GM12878 (cell line): ENCODE results near the gene HYAL1. TPM values are rescaled to one million over a fixed set of nuclear protein-coding genes. Genes with fewer than 3 reads are reported as not detected.

Experiments
- ATAC-seq: fragments of 200-7000 bp; cut with Tn5 transposase; 3 replicates; pipeline ENCODE4 v1.9.1; 2020; ENCODE audit warnings: mild to moderate bottlenecking, moderate library complexity
- BruUV-seq: library from RNA; stranded (reverse); fragments of 400-500 nt; replicated peaks from 2 replicates; lab custom pipeline; 2021; lab: Mats Ljungman, UMichigan
- CTCF ChIA-PET: fragments of 300-600 bp; sonication (Branson Sonifier 250); formaldehyde crosslinking; extraction: SDS; loops from one replicate; lab custom pipeline; 2021; ENCODE audit warnings: inconsistent platforms; lab: Yijun Ruan, JAX
- POLR2A ChIA-PET: fragments of 350-600 bp; formaldehyde crosslinking; extraction: SDS; loops from one replicate; lab custom pipeline; 2021; ENCODE audit warnings: inconsistent platforms; lab: Charles Lee
- RAD21 ChIA-PET: fragments of 300-600 bp; sonication (Branson Sonifier 250); formaldehyde crosslinking; loops from one replicate; lab custom pipeline; 2023; ENCODE audit warnings: antibody characterized with exemption; ENCODE audit not compliant: unreplicated experiment; lab: Charles Lee
- SMC1A ChIA-PET: fragments of 300-600 bp; sonication (Branson Sonifier 250); formaldehyde crosslinking; loops from one replicate; lab custom pipeline; 2023; ENCODE audit not compliant: unreplicated experiment, uncharacterized antibody; lab: Charles Lee
- DNase-seq: peaks from one replicate; pipeline ENCODE4 v3.0.0-alpha.2; 2011; ENCODE audit warnings: low read depth, low spot score
- FAIRE-seq: peaks from 3 replicates; lab custom pipeline; 2011; peaks lifted over from hg19 to GRCh38; lab: Jason Lieb, UNC
- H2AFZ ChIP-seq: 2 replicates; pipeline ENCODE4 v1.6.0; 2011; ENCODE audit warnings: low read depth, low read length, control low read depth; ENCODE audit not compliant: control insufficient read depth
- H3K27ac ChIP-seq: 2 replicates; pipeline ENCODE4 v1.5.1; 2011; ENCODE audit warnings: control low read depth; ENCODE audit not compliant: control insufficient read depth, insufficient read depth
- H3K27me3 ChIP-seq, 2 experiments: replicated peaks in 1 of 2; 2 replicates each; pipeline versions ENCODE4 v1.6.0 to v1.6.1; 2011; ENCODE audit warnings: low read length in 1 of 2; ENCODE audit not compliant: control insufficient read depth in 2 of 2, insufficient read depth in 2 of 2
- H3K36me3 ChIP-seq, 2 experiments: 2 replicates each; pipeline ENCODE4 v1.5.1; 2011; ENCODE audit warnings: low read length in 1 of 2; ENCODE audit not compliant: control insufficient read depth in 2 of 2, insufficient read depth in 2 of 2
- H3K4me1 ChIP-seq: 2 replicates; pipeline ENCODE4 v1.6.1; 2011; ENCODE audit warnings: mild to moderate bottlenecking, low read length, moderate library complexity, mixed read lengths; ENCODE audit not compliant: control insufficient read depth, insufficient read depth
- H3K4me2 ChIP-seq: 2 replicates; pipeline ENCODE4 v1.6.0; 2011; ENCODE audit warnings: control low read depth; ENCODE audit not compliant: control insufficient read depth, insufficient read depth
- H3K4me3 ChIP-seq: fragments of 200-600 bp; sonication (generic); 2 replicates; pipeline ENCODE4 v1.5.1; 2016
- H3K79me2 ChIP-seq: 2 replicates; pipeline ENCODE4 v1.6.0; 2011; ENCODE audit warnings: low read length; ENCODE audit not compliant: control insufficient read depth, insufficient read depth
- H3K9ac ChIP-seq: 2 replicates; pipeline ENCODE4 v1.8.0; 2011; ENCODE audit warnings: low read length, control low read depth, mixed read lengths; ENCODE audit not compliant: control insufficient read depth, insufficient read depth
- H3K9me3 ChIP-seq: replicated peaks from 3 replicates; pipeline ENCODE4 v1.5.1; 2011; ENCODE audit warnings: mild to moderate bottlenecking, low read length; ENCODE audit not compliant: control insufficient read depth, insufficient read depth
- H4K20me1 ChIP-seq: 2 replicates; pipeline ENCODE4 v1.6.0; 2011; ENCODE audit not compliant: control insufficient read depth, insufficient read depth
- CHD2 ChIP-seq: IDR thresholded peaks from 2 replicates; pipeline ENCODE4 v1.6.1; 2011; ENCODE audit warnings: low read depth, low read length, improper control_type of control experiment, borderline replicate concordance
- IKZF2 ChIP-seq, 2 experiments: fragments of 450-650 bp; IDR thresholded peaks; 2 replicates each; pipeline ENCODE4 v1.6.1; 2017; ENCODE audit warnings: mild to moderate bottlenecking in 2 of 2, moderate library complexity in 2 of 2
- NFYA ChIP-seq: IDR thresholded peaks from 2 replicates; pipeline ENCODE4 v1.6.1; 2011; ENCODE audit warnings: low read depth, mild to moderate bottlenecking, low read length, improper control_type of control experiment, borderline replicate concordance
- NR2C1 ChIP-seq: fragments of 450-650 bp; IDR thresholded peaks from 2 replicates; pipeline ENCODE4 v1.6.1; 2017; ENCODE audit warnings: antibody characterized with exemption, mild to moderate bottlenecking, moderate library complexity
- PAX8 ChIP-seq: fragments of 450-650 bp; IDR thresholded peaks from 2 replicates; pipeline ENCODE4 v1.6.1; 2017; ENCODE audit warnings: mild to moderate bottlenecking, moderate library complexity
- POLR2A ChIP-seq: IDR thresholded peaks from 2 replicates; pipeline ENCODE4 v1.6.1; 2011; ENCODE audit warnings: low read depth, mild to moderate bottlenecking, low read length
- POLR2AphosphoS2 ChIP-seq: IDR thresholded peaks from 2 replicates; pipeline ENCODE4 v1.6.1; 2011; ENCODE audit warnings: low read depth, mild to moderate bottlenecking, low read length, improper control_type of control experiment, moderate library complexity
- RCOR1 ChIP-seq: conservative IDR thresholded peaks from 2 replicates; pipeline ENCODE4 v1.6.1; 2012; ENCODE audit warnings: low read depth, low read length, improper control_type of control experiment
- SIN3A ChIP-seq: IDR thresholded peaks from 2 replicates; pipeline ENCODE4 v1.6.1; 2012; ENCODE audit warnings: low read depth, low read length, improper control_type of control experiment
- SIX5 ChIP-seq: IDR thresholded peaks from 2 replicates; pipeline ENCODE4 v1.6.1; 2011; ENCODE audit warnings: mild to moderate bottlenecking, low read depth, low read length, moderate library complexity; ENCODE audit not compliant: severe bottlenecking
- SMAD5 ChIP-seq: IDR thresholded peaks from 2 replicates; pipeline ENCODE4 v1.6.1; 2016; ENCODE audit warnings: antibody characterized with exemption, low read depth
- SUZ12 ChIP-seq: fragments of 200-600 bp; sonication (generic); IDR thresholded peaks from one replicate; pipeline ENCODE4 v1.6.1; 2018; ENCODE audit warnings: antibody characterized with exemption, mild to moderate bottlenecking; ENCODE audit not compliant: unreplicated experiment
- TBL1XR1 ChIP-seq: IDR thresholded peaks from 2 replicates; pipeline ENCODE4 v1.6.1; 2012; ENCODE audit warnings: low read depth, low read length, improper control_type of control experiment
- YY1 ChIP-seq: IDR thresholded peaks from 2 replicates; pipeline ENCODE4 v1.6.1; 2011; ENCODE audit warnings: low read depth, mild to moderate bottlenecking, low read length
- ZNF274 ChIP-seq: IDR thresholded peaks from one replicate; pipeline ENCODE4 v1.8.0; 2011; ENCODE audit not compliant: insufficient read length, insufficient read depth
- ZNF384 ChIP-seq: IDR thresholded peaks from 2 replicates; pipeline ENCODE4 v1.6.1; 2012; ENCODE audit warnings: low read depth, mild to moderate bottlenecking, low read length, improper control_type of control experiment, borderline replicate concordance
- ZZZ3 ChIP-seq: IDR thresholded peaks from 2 replicates; pipeline ENCODE4 v1.6.1; 2011; ENCODE audit warnings: low read depth; ENCODE audit not compliant: control insufficient read depth, insufficient read length
- WGBS: methylation state at CpG from one replicate; pipeline ENCODE4 v1.1.6; 2016; ENCODE audit warnings: low lambda C conversion rate; ENCODE audit not compliant: insufficient replicate concordance, insufficient coverage; ENCODE audit errors: missing lambda C conversion rate; 5-methylcytosine and 5-hydroxymethylcytosine counted together
- in situ Hi-C: fragments of 300-500 bp; cut with MboI; formaldehyde crosslinking; loops from 9 replicates; pipeline ENCODE4 v1.14.3; 2018; ENCODE audit warnings: mixed read lengths
- intact Hi-C: fragments of 100-400 bp; cut with micrococcal nuclease; formaldehyde crosslinking; loops from one replicate; pipeline ENCODE4 v1.14.2; 2022; ENCODE audit not compliant: unreplicated experiment
- polyA plus RNA-seq, 11 experiments: library from polyadenylated mRNA; depleted of rRNA in 4 of 11; unstranded in 6 of 11; stranded (reverse) in 5 of 11; fragments of >200 nt; fragmentation: Nextera tagmentation in 4 of 11; fragmentation: Illumina TruSeq in 1 of 11; extraction: Ambion mirVana in 4 of 11; extraction: Trizol in 1 of 11; gene quantifications; 1 replicate in 1 of 11; 2 replicates in 10 of 11; pipeline versions ENCODE4 v1.2.1 to v1.2.3, GENCODE V29; 2011 to 2016; ENCODE audit warnings: inconsistent platforms in 2 of 11, missing spikeins in 2 of 11, low read depth in 1 of 11
- total RNA-seq, 4 experiments: library from RNA; depleted of rRNA in 3 of 4; stranded (reverse); fragments of >200 nt in 3 of 4; fragmentation: Illumina TruSeq in 1 of 4; extraction: Trizol in 1 of 4; gene quantifications; 2 replicates each; pipeline versions ENCODE4 v1.2.1 to v1.2.3, GENCODE V29; 2013 to 2021
- TF ChIP-seq, protein P1 (sequence below): IDR thresholded peaks from 2 replicates; pipeline ENCODE4 v1.6.1; 2012; ENCODE audit warnings: improper control_type of control experiment, low read depth, low read length; ENCODE audit not compliant: insufficient replicate concordance

The HYAL1 gene
- total and polyA plus RNA-seq, 10 of the 15 experiments (the other 5 are each of a cell fraction or from before 2014, with no cell fraction given) = 0.04 to 0.55 (median 0.18) TPM; not detected in 2

- ChIA-PET RAD21 (no interaction called here), POLR2A (no interaction called here), SMC1A (no interaction called here), CTCF (no interaction called here)
- intact Hi-C loops (no loop called here), in situ Hi-C loops (no loop called here)
- no peaks in the 10 kb centered on the region for H3K9me3 ChIP-seq
- no peak overlapping the region for H3K4me2 ChIP-seq
- H3K36me3 ChIP-seq = no peaks in the 10 kb centered on the region
- WGBS = 0% methylated on average over 1 of the region's 1 CpG
- H4K20me1 ChIP-seq = no peaks in the 10 kb centered on the region
- DNase-seq = no peak
- H3K4me3 ChIP-seq = no peak overlapping the region
- peaks cover 0 to 4% of the 10 kb centered on the region in 2 experiments; a peak in 1 of 4 replicates for H3K27me3 ChIP-seq
- BruUV-seq = no TSS peak
- TF ChIP-seq POLR2AphosphoS2 (no peak), NR2C1 (no peak), PAX8 (no peak), SUZ12 (no peak), SIX5 (no peak), RCOR1 (no peak), YY1 (no peak), SMAD5 (no peak), CHD2 (no peak), ZNF384 (no peak), POLR2A (no peak), ZZZ3 (no peak), IKZF2 (IDR thresholded peaks at IDR 0.05) (no peak), TBL1XR1 (no peak), ZNF274 (no peak), SIN3A (no peak), NFYA (no peak)
- TF ChIP-seq, protein P1, sequence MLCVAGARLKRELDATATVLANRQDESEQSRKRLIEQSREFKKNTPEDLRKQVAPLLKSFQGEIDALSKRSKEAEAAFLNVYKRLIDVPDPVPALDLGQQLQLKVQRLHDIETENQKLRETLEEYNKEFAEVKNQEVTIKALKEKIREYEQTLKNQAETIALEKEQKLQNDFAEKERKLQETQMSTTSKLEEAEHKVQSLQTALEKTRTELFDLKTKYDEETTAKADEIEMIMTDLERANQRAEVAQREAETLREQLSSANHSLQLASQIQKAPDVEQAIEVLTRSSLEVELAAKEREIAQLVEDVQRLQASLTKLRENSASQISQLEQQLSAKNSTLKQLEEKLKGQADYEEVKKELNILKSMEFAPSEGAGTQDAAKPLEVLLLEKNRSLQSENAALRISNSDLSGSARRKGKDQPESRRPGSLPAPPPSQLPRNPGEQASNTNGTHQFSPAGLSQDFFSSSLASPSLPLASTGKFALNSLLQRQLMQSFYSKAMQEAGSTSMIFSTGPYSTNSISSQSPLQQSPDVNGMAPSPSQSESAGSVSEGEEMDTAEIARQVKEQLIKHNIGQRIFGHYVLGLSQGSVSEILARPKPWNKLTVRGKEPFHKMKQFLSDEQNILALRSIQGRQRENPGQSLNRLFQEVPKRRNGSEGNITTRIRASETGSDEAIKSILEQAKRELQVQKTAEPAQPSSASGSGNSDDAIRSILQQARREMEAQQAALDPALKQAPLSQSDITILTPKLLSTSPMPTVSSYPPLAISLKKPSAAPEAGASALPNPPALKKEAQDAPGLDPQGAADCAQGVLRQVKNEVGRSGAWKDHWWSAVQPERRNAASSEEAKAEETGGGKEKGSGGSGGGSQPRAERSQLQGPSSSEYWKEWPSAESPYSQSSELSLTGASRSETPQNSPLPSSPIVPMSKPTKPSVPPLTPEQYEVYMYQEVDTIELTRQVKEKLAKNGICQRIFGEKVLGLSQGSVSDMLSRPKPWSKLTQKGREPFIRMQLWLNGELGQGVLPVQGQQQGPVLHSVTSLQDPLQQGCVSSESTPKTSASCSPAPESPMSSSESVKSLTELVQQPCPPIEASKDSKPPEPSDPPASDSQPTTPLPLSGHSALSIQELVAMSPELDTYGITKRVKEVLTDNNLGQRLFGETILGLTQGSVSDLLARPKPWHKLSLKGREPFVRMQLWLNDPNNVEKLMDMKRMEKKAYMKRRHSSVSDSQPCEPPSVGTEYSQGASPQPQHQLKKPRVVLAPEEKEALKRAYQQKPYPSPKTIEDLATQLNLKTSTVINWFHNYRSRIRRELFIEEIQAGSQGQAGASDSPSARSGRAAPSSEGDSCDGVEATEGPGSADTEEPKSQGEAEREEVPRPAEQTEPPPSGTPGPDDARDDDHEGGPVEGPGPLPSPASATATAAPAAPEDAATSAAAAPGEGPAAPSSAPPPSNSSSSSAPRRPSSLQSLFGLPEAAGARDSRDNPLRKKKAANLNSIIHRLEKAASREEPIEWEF = no peak
- no peak for FAIRE-seq
- no peak overlapping the region for H2AFZ ChIP-seq
- ATAC-seq = no peak
- peaks cover 6% of the 10 kb centered on the region for H3K4me1 ChIP-seq
- H3K27ac ChIP-seq = no peak overlapping the region
- H3K79me2 ChIP-seq = no peaks in the 10 kb centered on the region
- no peak overlapping the region for H3K9ac ChIP-seq
Measured at GRCh38 chr3:50265571-50265970, 37.8 kb downstream of the HYAL1 start.
